HG02943 (cell line): ENCODE measurements around the gene MUC15.
"Not testable (repeated sequence)": the region's sequence is repeated elsewhere in the genome, so short reads cannot be mapped to it uniquely, and the experiment has no call there.

Experiments
- ATAC-seq: cut with Tn5 transposase; IDR thresholded peaks from one replicate; pipeline ENCODE4 v1.9.1; 2021; ENCODE audit warnings: mild to moderate bottlenecking, low read depth, moderate library complexity; ENCODE audit not compliant: unreplicated experiment

MUC15 gene

GRCh38 chr11:26571861-26572654, at the start of gene MUC15:
Gene MUC15 (minus strand): TSS chr11:26572263. CDS start chr11:26567094, 5,169 bp downstream.
- no peak for ATAC-seq

GRCh38 chr11:26621132-26621531, 49.1 kb upstream of the MUC15 start:
- no peak for ATAC-seq

GRCh38 chr11:26620282-26621045, 48.4 kb upstream of the MUC15 start:
- ATAC-seq: no peak

- no peak for ATAC-seq
These were observed 46.4 kb upstream of the MUC15 start for GRCh38 chr11:26618441-26618840.

GRCh38 chr11:26613759-26614158, 41.7 kb upstream of the MUC15 start:
- no peak for ATAC-seq

- ATAC-seq: no peak
These were observed 36.6 kb upstream of the MUC15 start for GRCh38 chr11:26608507-26609146.

GRCh38 chr11:26607725-26608506, 35.9 kb upstream of the MUC15 start:
- no peak for ATAC-seq

GRCh38 chr11:26599876-26600434, 27.9 kb upstream of the MUC15 start:
- no peak for ATAC-seq

GRCh38 chr11:26599425-26599824, 27.4 kb upstream of the MUC15 start:
- ATAC-seq: no peak

- ATAC-seq: no peak
These were observed 25.8 kb upstream of the MUC15 start for GRCh38 chr11:26597899-26598298.

GRCh38 chr11:26597049-26597689, 25.1 kb upstream of the MUC15 start:
- not testable (repeated sequence) for ATAC-seq

GRCh38 chr11:26595207-26595865, 23.3 kb upstream of the MUC15 start:
- ATAC-seq: not testable (repeated sequence)

- no peak for ATAC-seq
These were observed 21.6 kb upstream of the MUC15 start for GRCh38 chr11:26593691-26594090.

GRCh38 chr11:26587073-26587472, 15.0 kb upstream of the MUC15 start:
- ATAC-seq: no peak

GRCh38 chr11:26584818-26585217, 12.8 kb upstream of the MUC15 start:
- ATAC-seq: no peak

GRCh38 chr11:26583550-26583949, 11.5 kb upstream of the MUC15 start:
- no peak for ATAC-seq

GRCh38 chr11:26580929-26581328, 8.9 kb upstream of the MUC15 start:
- no peak for ATAC-seq

- no peak for ATAC-seq
These were observed 7.6 kb upstream of the MUC15 start for GRCh38 chr11:26579683-26580082.

GRCh38 chr11:26578998-26579661, 7.1 kb upstream of the MUC15 start:
- ATAC-seq: no peak
